NT2/D1 (cell line): ENCODE data around the gene S100A14.
"Not testable (repeated sequence)": the region's sequence is repeated elsewhere in the genome, so short reads cannot be mapped to it uniquely, and the experiment has no call there.

Source experiments
- DNase-seq: peaks from one replicate; pipeline ENCODE4 v3.0.0-alpha.2; 2011; ENCODE audit warnings: low read depth, low spot score
- H3K27me3 ChIP-seq: 2 replicates; pipeline ENCODE4 v1.6.0; 2011; ENCODE audit warnings: mild to moderate bottlenecking; ENCODE audit not compliant: insufficient read length, insufficient read depth
- H3K36me3 ChIP-seq: 2 replicates; pipeline ENCODE4 v1.6.1; 2011; ENCODE audit warnings: mild to moderate bottlenecking, low read length, mixed read lengths; ENCODE audit not compliant: insufficient read depth, insufficient read length
- H3K4me1 ChIP-seq: 2 replicates; pipeline ENCODE4 v1.5.1; 2011; ENCODE audit not compliant: insufficient read depth, insufficient read length
- H3K4me3 ChIP-seq: 2 replicates; pipeline ENCODE4 v1.5.1; 2011; ENCODE audit warnings: low read depth; ENCODE audit not compliant: insufficient read length
- H3K9ac ChIP-seq: 2 replicates; pipeline ENCODE4 v1.6.0; 2011; ENCODE audit warnings: low read depth; ENCODE audit not compliant: insufficient read length
- H3K9me3 ChIP-seq: 2 replicates; pipeline ENCODE4 v1.5.1; 2011; ENCODE audit warnings: mild to moderate bottlenecking, low read length; ENCODE audit not compliant: insufficient read depth
- SUZ12 ChIP-seq: IDR thresholded peaks from 2 replicates; pipeline ENCODE4 v1.6.1; 2011; ENCODE audit not compliant: insufficient read length, insufficient read depth; ENCODE audit errors: extremely low read depth
- YY1 ChIP-seq: IDR thresholded peaks from 2 replicates; pipeline ENCODE4 v1.6.1; 2011; ENCODE audit not compliant: insufficient read length, insufficient read depth
- ZNF274 ChIP-seq: IDR thresholded peaks from 2 replicates; pipeline ENCODE4 v1.6.1; 2011; ENCODE audit warnings: mild to moderate bottlenecking, low read depth, low read length

The S100A14 gene

DNA sequence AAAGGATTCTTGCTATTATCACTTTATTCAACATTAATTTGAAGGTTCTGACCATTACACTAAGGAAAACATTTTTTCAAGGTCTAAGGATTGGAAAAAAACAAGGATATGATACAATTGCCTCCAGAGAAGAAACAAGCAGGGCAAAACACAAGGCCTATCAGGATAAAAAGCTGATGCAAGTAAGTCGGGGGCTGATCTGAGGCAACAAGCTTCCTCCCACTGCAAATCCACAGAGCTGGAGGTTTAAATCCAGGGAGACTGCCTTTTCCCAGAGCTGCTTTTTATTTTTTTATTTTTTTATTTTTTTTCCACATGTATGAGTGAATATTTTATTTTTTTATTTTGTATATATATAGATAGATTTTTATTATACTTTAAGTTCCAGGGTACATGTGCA, 31.1 kb downstream of the S100A14 start:
- Histone ChIP-seq H3K27me3 (no peaks in the 10 kb centered on the region), H3K9ac (no peak overlapping the region), H3K9me3 (peaks cover 9% of the 10 kb centered on the region; the same call in 1 of the 2 replicates), H3K36me3 (no peaks in the 10 kb centered on the region), H3K4me3 (no peak overlapping the region), H3K4me1 (peaks cover 5% of the 10 kb centered on the region)
- TF ChIP-seq YY1 (no peak), ZNF274 (no peak), SUZ12 (no peak)
- DNase-seq, result no peak

DNA sequence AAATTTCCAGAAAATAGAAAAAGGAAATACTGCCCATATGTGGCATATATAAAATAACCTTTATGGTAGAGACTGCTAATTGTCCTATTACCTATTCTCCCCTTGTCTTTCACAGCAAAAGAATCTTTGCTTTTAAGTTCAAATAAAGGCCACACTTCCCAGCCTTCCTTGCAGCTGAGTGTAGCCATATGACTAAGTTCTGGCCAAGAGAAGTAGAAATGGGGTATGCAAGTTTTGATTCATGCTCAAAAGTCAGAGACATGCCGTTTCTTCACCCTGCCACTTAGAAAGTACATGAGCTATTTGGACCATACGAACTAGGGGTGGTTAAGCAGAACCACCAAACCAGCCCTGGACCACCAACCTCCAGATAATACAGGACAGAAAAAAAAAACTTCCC, 32.1 kb downstream of the S100A14 start:
- Histone ChIP-seq H3K9ac (no peak overlapping the region), H3K9me3 (peaks cover 9% of the 10 kb centered on the region; the same call in 1 of the 2 replicates), H3K4me1 (peaks cover 5% of the 10 kb centered on the region), H3K36me3 (no peaks in the 10 kb centered on the region), H3K4me3 (no peak overlapping the region), H3K27me3 (no peaks in the 10 kb centered on the region)
- TF ChIP-seq YY1 (no peak), ZNF274 (no peak), SUZ12 (no peak)
- DNase-seq, result no peak

DNA sequence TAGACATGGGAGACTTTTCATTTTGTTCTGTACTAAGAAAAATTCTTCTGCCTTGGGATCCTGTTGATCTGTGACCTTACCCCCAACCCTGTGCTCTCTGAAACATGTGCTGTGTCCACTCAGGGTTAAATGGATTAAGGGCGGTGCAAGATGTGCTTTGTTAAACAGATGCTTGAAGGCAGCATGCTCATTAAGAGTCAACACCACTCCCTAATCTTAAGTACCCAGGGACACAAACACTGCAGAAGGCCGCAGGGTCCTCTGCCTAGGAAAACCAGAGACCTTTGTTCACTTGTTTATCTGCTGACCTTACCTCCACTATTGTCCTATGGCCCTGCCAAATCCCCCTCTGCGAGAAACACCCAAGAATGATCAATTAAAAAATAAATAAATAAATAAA, 32.6 kb downstream of the S100A14 start:
- DNase-seq, H3K4me1 ChIP-seq, H3K36me3 ChIP-seq, H3K27me3 ChIP-seq, H3K4me3 ChIP-seq, H3K9me3 ChIP-seq, H3K9ac ChIP-seq: not testable (repeated sequence)

DNA sequence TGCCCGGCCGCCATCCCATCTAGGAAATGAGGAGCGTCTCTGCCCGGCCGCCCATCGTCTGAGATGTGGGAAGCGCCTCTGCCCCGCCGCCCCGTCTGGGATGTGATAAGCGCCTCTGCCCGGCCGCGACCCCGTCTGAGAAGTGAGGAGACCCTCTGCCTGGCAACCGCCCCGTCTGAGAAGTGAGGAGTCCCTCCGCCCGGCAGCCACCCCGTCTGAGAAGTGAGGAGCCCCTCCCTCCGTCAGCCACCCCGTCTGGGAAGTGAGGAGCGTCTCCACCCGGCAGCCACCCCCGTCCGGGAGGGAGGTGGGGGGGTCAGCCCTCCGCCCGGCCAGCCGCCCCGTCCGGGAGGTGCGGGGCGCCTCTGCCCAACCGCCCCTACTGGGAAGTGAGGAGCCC, 33.3 kb downstream of the S100A14 start:
- H3K4me3 ChIP-seq, H3K36me3 ChIP-seq, H3K9me3 ChIP-seq, DNase-seq, H3K27me3 ChIP-seq, H3K9ac ChIP-seq, H3K4me1 ChIP-seq: not testable (repeated sequence)

DNA sequence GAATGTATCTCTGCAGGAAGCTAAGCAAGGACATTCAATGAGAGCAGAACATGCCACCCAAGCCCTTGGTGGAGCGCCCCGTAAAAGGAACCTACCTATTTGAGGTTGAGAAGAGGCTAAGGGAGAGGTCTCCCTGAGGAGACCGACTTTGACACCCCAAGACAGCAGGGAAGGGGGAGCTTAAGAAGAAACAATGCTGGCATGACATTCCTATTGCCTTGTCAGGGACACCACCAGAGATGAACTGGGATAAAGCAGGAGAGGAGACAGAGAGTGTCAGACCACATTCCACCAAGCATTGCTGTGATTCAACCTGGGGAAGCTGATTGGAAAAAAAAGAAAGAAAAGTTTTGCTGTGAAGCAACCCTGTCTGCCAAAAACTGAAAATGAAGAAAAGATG, 37.2 kb downstream of the S100A14 start:
- no peak for TF ChIP-seq SUZ12
- TF ChIP-seq ZNF274, result no peak
- TF ChIP-seq YY1, result no peak
- no peak overlapping the region for H3K9ac ChIP-seq
- H3K4me3 ChIP-seq, result no peak overlapping the region
- H3K4me1 ChIP-seq, result peaks cover 4% of the 10 kb centered on the region
- H3K36me3 ChIP-seq, result no peaks in the 10 kb centered on the region
- DNase-seq, result no peak
- no peaks in the 10 kb centered on the region for H3K27me3 ChIP-seq
- peaks cover 29% of the 10 kb centered on the region; the same call in 1 of the 2 replicates for H3K9me3 ChIP-seq

DNA sequence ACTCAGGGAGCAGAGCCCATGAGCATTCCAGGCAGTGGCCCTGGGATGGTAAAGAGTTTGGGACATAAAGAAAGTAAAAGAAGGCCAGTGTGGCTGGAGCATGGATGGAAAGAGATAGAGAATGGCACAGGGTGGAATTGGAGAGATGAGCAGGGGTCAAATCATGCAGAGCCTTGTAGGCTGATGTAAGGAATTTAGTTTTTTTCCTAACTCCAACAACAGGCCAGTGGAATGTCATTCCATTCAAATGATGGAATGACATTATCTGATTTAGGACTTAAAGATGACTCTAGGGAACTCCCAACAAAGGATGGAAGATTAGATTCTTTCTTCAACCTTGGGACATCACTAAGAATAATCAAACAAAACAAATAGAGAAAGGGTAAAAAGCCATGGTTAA, 37.6 kb downstream of the S100A14 start:
- no peak overlapping the region for H3K4me3 ChIP-seq
- no peaks in the 10 kb centered on the region for H3K36me3 ChIP-seq
- H3K9ac ChIP-seq, result no peak overlapping the region
- no peak for DNase-seq
- peaks cover 2% of the 10 kb centered on the region for H3K4me1 ChIP-seq
- H3K9me3 ChIP-seq, result peaks cover 30% of the 10 kb centered on the region; the same call in 1 of the 2 replicates
- H3K27me3 ChIP-seq, result no peaks in the 10 kb centered on the region
- TF ChIP-seq YY1 (no peak), SUZ12 (no peak), ZNF274 (no peak)

DNA sequence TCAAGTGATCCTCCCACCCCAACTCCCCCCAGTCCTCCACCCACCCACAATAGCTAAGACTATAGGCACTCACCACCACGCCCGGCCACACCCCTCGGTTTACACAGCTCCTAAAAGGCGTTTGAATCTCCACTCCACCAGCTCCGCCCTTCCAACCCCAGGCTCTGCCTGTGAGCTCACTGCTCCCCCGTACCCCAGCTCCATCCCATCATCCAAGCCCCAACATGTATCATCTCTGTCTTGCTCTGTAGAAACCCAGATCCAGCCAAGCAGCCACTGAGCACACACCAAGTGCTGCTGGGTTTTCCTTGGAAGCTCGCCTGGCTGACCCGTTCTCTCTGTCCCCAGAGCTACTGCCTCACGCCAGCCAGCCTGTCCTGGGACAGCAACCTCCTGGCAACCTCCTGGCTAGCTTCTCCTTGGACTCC, 38.5 kb downstream of the S100A14 start:
- peaks cover 2% of the 10 kb centered on the region for H3K4me1 ChIP-seq
- no peak overlapping the region for H3K4me3 ChIP-seq
- TF ChIP-seq YY1 (no peak), SUZ12 (no peak), ZNF274 (no peak)
- no peaks in the 10 kb centered on the region for H3K27me3 ChIP-seq
- H3K9ac ChIP-seq, result no peak overlapping the region
- no peaks in the 10 kb centered on the region for H3K36me3 ChIP-seq
- no peak for DNase-seq
- H3K9me3 ChIP-seq, result peaks cover 30% of the 10 kb centered on the region; the same call in 1 of the 2 replicates

DNA sequence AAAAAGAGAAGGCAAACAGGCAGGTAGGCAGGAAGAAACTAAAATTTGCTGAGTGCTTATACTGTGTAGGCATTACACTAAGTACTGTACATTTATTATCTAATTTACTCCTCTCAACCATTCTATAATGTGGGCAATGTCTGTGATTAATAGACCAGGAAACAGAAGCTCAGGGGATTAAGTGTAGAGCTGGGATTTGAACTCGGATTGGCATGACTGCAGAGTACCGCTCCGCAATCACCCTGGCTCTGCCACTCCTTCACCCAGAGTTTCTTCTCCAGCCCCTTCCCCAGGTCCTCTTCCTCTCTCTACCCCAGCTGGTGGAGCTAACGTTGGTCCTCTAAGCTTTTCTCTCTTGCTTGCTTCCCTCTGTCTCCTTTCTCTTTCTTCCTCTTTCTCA, 39.0 kb downstream of the S100A14 start:
- Histone ChIP-seq H3K9ac (no peak overlapping the region), H3K4me3 (no peak overlapping the region), H3K9me3 (peaks cover 28% of the 10 kb centered on the region; the same call in 1 of the 2 replicates), H3K36me3 (no peaks in the 10 kb centered on the region), H3K27me3 (no peaks in the 10 kb centered on the region), H3K4me1 (peaks cover 2% of the 10 kb centered on the region)
- DNase-seq, result no peak
- no peak for TF ChIP-seq SUZ12
- TF ChIP-seq ZNF274, result no peak
- no peak for TF ChIP-seq YY1

DNA sequence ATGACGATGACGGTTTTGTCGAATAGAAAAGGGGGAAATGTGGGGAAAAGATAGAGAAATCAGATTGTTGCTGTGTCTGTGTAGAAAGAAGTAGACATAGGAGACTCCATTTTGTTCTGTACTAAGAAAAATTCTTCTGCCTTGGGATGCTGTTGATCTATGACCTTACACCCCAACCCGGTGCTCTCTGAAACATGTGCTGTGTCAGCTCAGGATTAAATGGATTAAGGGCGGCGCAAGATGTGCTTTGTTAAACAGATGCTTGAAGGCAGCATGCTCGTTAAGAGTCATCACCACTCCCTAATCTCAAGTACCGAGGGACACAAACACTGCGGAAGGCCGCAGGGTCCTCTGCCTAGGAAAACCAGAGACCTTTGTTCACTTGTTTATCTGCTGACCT, 40.6 kb downstream of the S100A14 start:
- H3K9ac ChIP-seq, DNase-seq, H3K27me3 ChIP-seq, H3K4me1 ChIP-seq, H3K36me3 ChIP-seq, H3K4me3 ChIP-seq: not testable (repeated sequence)
- H3K9me3 ChIP-seq, result peaks cover 21% of the 10 kb centered on the region; the same call in 1 of the 2 replicates

DNA sequence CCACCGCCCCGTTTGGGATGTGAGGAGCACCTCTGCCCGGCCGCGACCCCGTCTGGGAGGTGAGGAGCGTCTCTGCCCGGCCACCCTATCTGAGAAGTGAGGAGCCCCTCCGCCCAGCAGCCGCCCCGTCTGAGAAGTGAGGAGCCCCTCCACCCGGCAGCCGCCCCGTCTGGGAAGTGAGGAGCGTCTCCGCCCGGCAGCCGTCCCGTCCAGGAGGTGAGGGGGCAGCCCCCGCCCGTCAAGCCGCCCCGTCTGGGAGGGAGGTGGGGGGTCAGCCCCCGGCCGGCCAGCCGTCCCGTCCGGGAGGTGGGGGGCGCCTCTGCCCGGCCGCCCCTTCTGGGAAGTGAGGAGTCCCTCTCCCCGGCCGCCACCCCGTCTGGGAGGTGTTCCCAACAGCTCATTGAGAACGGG, 41.0 kb downstream of the S100A14 start:
- not testable (repeated sequence) for DNase-seq, H3K4me1 ChIP-seq, H3K9ac ChIP-seq, H3K36me3 ChIP-seq, H3K4me3 ChIP-seq, H3K27me3 ChIP-seq
- H3K9me3 ChIP-seq, result peaks cover 21% of the 10 kb centered on the region; the same call in 1 of the 2 replicates
